ENCODE results near the gene MRTFB.

MRTFB gene

DNA sequence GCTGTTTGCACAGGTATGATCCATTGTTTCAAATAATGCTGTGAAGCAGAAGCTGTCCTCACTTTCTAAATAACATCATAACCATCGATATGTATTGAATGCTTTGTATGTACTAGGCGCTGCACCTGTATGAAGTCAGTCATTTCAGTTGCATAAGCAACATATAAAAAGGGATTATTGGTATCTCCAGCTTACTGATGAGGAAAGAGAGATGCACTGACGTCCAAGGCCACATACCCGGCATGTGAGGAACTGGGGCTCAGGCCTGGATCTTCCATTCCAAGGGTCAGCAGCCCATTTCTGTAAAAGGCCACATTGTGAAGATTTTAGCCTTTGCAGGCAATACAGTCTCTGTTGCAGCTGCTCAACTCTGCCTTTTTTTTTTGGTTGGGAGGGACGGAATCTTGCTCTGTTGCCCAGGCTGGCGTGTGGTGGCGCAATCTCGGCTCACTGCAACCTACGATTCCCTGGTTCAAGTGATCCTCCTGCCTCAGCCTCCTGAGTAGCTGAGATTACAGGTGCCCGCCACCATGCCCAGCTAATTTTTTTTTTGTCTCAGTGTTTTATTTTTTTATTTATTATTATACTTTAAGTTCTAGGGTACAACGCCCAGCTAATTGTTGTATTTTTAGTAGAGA, 244.7 kb downstream of the MRTFB start:
- Histone ChIP-seq H3K36me3 (replicated peaks; ENCODE audit: low read depth, low read length) (no peaks in the 10 kb centered on the region), H3K79me2 (ENCODE audit: low read length) (peaks cover 3% of the 10 kb centered on the region; the same call in 1 of the 2 replicates), H2AFZ (ENCODE audit: low read depth, low read length) (no peak overlapping the region), H4K20me1 (ENCODE audit: insufficient read depth, low read length) (no peaks in the 10 kb centered on the region), H3K4me3 (ENCODE audit: low read length) (no peak overlapping the region), H3K4me2 (ENCODE audit: low read length) (no peak overlapping the region), H3K9ac (ENCODE audit: low read length) (no peak overlapping the region), H3K4me1 (ENCODE audit: low read length) (peaks cover 6% of the 10 kb centered on the region), H3K27me3 (ENCODE audit: low read depth, low read length) (no peaks in the 10 kb centered on the region), H3K27ac (ENCODE audit: low read length) (no peak overlapping the region), H3K9me3 (ENCODE audit: insufficient read depth, low read length) (no peaks in the 10 kb centered on the region)
- TF ChIP-seq, protein P1, sequence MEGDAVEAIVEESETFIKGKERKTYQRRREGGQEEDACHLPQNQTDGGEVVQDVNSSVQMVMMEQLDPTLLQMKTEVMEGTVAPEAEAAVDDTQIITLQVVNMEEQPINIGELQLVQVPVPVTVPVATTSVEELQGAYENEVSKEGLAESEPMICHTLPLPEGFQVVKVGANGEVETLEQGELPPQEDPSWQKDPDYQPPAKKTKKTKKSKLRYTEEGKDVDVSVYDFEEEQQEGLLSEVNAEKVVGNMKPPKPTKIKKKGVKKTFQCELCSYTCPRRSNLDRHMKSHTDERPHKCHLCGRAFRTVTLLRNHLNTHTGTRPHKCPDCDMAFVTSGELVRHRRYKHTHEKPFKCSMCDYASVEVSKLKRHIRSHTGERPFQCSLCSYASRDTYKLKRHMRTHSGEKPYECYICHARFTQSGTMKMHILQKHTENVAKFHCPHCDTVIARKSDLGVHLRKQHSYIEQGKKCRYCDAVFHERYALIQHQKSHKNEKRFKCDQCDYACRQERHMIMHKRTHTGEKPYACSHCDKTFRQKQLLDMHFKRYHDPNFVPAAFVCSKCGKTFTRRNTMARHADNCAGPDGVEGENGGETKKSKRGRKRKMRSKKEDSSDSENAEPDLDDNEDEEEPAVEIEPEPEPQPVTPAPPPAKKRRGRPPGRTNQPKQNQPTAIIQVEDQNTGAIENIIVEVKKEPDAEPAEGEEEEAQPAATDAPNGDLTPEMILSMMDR (IDR thresholded peaks at IDR 0.05; ENCODE audit: low read depth, low read length) = no peak
- no peak for TF ChIP-seq EZH2phosphoT487 (IDR thresholded peaks at IDR 0.05; ENCODE audit: low read depth)
